Measurements from ENCODE around the gene HMGA1.

GRCh38 chr6:34235307-34236130, 1.2 kb upstream of the HMGA1 start:
- no peak for TF ChIP-seq POLR2AphosphoS5 (IDR thresholded peaks at IDR 0.05)
- TF ChIP-seq, protein P1, sequence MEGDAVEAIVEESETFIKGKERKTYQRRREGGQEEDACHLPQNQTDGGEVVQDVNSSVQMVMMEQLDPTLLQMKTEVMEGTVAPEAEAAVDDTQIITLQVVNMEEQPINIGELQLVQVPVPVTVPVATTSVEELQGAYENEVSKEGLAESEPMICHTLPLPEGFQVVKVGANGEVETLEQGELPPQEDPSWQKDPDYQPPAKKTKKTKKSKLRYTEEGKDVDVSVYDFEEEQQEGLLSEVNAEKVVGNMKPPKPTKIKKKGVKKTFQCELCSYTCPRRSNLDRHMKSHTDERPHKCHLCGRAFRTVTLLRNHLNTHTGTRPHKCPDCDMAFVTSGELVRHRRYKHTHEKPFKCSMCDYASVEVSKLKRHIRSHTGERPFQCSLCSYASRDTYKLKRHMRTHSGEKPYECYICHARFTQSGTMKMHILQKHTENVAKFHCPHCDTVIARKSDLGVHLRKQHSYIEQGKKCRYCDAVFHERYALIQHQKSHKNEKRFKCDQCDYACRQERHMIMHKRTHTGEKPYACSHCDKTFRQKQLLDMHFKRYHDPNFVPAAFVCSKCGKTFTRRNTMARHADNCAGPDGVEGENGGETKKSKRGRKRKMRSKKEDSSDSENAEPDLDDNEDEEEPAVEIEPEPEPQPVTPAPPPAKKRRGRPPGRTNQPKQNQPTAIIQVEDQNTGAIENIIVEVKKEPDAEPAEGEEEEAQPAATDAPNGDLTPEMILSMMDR (IDR thresholded peaks at IDR 0.05): no peak

Data from suprapubic skin (tissue), 3 donors.